ENCODE measurements around the gene DNAJC7.
"Not testable (repeated sequence)": the region's sequence is repeated elsewhere in the genome, so short reads cannot be mapped to it uniquely, and the experiment has no call there.

The DNAJC7 gene

DNA sequence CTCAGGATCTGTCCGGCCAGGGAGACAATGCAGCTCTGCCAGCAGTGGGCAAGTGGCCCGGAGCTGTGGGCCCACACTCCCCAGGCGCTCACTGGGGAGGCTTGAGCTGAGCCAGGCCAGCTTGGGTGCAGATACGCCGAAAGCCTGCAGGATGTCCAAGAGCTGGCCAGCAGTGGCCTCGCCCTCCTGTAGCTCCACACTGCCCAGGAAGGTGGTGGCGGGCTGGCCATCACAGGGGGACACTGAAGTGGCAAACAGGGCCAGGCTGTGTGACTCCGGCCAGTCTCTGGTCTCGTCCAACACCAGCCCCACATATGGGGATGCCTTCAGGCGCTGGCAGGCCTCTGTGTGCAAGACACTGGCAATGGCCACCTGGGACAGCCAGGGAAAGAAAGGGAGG is 23.6 kb upstream of the DNAJC7 start:
- no peak for DNase-seq (ENCODE audit: low read depth)

DNA sequence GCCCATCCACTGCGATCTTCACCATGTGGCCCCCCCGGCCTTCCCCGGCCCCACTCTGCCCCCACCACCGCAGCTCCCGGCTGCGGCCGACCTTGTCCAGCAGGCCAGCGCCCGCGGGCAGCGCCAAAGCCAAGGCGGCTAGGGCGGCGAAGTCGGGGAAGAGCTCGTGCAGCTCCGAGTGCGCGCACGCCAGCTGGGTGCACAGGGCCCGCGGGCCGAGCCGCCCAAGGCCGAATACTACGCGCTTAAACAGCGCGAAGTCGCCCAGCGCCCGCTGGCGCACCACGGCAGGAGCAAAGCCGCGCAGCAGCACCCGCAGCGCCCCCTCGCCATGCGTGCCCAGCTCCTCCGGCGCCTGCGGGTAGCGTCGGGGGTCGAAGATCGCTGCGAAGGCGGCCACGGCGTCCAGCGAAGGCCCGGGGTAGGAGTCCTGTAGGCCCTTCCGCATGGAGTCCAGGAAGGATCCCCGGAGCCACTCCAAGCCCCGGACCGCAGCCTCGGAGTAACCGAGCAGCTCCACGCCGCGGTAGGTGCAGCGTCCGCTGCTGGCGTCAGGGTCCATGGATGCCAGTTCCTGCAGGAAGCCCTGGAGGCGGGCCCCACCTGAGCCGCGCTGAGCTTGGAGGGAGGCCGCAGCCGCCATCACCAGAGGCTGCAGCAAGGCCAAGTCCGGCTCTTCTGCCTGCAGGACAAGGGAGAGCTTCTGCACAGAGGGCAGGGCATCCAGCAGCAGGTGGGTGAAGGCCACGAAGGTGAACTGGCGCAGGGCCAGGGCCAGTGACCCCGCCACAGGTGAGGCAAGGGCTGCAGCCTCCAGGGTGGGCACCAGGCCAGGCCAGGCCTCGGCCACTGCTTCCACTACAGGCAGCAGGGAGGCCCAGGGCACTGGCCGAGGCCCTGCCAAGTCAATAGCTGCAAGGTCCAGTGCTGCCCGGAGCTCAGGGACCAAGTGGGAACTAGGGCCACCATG is 22.8 kb upstream of the DNAJC7 start:
- no peak for DNase-seq (ENCODE audit: low read depth)

DNA sequence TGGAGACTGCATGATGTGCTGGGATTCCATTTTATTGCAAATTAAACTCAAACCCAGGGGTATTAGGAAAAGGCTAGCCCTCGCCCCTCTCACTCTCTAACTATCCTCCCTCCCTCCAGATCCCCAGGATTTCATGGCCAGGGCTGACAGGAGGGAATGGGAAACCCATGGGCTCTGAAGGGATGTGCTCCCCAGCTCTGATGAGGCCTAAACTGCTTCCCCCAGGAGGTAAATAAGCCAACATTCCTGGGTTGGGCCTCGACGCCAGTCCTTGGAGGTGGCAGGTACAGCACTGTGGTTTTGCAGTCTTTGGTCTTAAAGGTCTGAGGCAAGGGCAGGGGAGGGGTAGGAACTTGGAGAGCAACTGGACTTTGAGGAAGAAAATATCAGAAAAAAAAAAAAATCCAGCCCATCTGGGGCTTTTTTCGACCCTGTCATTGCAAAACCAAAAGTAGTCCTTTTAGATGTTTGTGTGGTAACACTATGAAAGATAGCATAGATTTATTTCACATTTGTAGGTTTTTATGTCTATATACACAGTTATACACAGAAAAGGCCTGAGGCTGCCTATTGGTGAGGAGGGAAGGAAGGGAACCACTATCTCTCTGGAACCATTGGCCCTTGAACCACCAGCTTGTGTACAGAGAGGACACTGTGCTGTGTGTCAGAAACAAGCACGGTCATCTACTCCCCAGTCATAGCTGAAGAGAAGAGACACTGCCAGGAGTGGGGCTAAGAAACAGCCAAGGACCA is 21.2 kb upstream of the DNAJC7 start:
- DNase-seq (ENCODE audit: low read depth) = no peak

DNA sequence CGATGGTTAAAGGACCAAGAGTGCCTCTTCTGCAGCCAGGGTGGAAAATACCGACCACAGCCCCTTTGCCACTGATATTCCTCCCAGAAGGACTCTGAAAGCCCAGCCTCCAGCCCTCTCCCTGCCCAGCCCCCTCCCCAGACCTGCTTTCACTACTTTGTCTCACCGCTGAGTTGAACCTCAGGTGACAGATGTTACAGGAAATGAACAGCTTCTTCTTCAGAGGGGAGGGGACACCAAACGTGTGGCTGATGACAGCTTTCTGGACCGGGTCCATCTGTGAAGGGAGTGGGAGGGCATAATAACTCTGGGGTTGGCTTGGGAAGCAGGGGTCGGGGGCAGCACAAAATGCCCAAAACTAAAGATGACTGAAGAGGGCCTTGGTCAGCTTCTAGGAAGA is 16.8 kb upstream of the DNAJC7 start:
- DNase-seq (ENCODE audit: low read depth) = no peak

DNA sequence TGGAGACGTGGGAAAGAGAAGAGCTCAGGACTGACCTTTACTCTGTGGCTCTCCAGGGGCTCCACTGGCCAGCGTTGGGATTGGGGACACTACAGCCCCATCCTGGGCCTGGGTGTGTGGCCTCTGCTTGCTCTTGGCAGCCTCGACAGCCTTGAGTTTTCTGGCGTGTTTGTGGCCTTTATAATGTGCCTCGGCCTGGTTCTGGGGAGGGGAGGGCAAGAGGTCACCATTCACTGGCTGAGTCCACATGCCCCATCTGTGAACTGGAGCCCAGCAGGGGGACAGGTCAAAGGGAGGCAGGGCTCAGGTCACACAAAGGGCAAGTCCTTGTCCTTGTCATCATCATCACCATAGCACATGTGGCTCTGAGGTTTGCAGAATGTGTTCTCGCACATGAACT is 14.3 kb upstream of the DNAJC7 start:
- DNase-seq (ENCODE audit: low read depth) = no peak

DNA sequence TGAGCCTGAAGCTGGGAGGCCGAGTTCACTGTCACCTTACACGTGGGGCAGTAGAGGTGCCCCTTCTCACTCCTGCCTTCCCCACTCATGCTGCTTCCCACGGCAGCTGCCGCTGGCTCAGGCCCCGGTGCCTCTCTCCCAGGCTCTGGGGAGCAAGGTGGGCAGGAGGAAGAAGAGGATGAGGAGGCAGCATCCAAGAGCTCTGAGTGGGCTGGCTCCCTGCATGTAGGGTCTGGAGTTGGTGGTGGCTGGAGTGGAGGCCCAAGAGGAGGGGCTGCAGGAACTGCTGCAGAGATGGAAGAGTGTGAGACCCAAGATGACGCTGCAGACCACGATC is 11.5 kb upstream of the DNAJC7 start:
- no peak for DNase-seq (ENCODE audit: low read depth)

DNA sequence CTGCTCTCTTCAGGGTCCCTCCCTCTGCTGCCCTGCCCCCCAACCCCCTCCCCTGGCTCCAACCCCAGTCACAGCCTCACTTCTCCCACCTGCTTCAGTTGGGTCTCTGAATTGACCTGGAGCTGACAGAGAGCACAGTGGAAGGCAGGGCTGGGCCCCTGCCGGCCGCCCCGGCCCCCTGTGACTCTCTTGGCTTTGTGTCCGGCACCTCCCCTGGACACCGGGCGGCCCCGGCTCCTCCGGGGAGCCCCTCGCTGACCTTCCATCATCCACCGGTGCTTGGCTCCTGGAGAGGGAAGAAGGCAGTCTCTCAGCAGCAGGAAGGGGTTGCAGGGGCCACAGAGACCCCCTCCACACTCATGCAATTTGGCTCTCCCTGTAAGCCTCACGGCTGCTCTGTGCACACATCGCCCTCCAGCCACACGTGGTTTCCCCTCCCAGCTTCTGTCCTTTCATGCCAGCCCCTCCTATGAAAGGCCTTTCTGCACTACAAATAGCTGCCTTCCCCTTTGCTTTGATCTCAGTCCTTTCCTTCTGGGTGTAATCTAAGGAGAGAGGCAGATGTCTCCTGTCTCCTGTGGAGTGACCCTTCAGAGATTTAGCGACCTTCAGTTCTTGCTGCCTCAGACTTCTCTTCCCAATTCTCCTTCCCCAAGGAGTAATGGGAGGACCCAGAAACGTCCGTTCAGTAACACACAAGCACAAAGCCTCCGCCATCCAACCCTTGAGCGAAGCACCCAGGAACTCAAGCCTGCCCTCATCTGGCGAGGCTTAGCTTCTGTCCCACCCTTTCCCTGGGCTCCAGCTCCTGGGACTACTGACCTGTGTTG is 10.9 kb upstream of the DNAJC7 start:
- DNase-seq (ENCODE audit: low read depth) = no peak

DNA sequence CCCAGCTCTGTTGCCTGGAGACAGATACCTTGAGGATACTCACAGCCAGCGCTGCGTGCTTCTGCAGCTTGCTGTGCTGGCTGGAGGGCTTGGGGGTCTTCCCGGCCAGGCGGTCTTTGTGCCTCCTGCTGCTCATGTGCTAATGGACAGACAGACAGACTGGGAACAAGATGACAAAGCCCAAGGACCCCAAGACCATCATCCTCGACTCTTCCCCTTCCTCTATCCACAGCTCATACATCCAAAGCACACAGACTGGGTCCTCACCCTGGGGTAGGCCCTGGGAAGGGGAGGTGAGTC is 10.3 kb upstream of the DNAJC7 start:
- DNase-seq (ENCODE audit: low read depth) = no peak

DNA sequence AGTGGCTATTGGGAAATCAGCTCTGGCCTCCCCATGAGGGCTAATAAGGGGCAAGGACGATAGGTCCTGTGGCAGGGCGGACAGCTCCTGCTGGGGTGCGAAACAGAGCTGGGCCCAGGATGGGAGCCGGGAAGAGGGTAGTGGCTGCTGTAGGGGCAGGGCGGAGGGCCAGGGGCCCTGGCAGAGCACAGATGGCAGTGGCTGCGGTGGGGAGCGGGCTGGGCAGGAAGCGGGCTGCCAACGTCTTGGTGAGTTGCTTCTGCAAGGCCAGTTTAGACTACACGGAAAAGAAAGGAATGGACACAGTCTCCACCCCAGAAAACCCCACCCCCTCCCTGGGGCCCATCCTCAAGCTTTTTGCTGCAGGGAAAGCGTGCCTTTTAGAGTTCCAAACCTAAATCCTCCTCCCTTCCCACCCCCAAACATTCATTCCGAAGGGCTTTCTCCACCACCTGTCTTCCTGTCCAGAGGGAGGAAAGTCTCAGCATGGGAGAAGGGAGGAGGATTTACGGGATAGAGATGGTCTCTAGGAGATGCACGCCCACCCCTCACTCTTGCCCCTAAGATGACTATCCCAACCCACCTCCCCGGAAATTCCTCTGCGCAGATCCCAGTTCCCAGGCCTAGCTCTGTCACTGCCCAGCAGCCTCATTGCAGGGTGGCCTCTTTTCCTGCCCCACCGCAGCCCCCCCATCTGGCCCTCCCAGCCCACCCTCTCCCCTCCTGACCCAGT is 9.8 kb upstream of the DNAJC7 start:
- no peak for DNase-seq (ENCODE audit: low read depth)

DNA sequence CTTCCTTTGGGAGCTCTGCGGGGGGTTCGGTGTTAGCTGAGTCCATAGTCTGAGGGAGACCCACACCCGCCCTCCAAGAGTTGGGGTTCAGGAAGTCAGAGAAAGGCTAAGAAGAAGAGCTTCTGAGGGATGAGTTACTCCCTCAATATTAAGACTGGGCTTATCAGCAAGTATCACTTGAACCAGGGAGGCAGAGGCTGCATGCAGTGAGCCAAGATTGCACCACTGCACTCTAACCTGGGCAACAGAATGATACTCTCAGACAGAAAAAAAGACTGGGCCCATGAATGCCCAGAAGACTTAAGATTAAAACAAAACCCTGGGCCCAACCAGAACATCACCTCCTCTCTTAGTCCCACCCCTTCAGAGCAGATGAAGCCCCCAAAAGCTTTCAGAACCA is 8.7 kb upstream of the DNAJC7 start:
- DNase-seq (ENCODE audit: low read depth) = no peak

DNA sequence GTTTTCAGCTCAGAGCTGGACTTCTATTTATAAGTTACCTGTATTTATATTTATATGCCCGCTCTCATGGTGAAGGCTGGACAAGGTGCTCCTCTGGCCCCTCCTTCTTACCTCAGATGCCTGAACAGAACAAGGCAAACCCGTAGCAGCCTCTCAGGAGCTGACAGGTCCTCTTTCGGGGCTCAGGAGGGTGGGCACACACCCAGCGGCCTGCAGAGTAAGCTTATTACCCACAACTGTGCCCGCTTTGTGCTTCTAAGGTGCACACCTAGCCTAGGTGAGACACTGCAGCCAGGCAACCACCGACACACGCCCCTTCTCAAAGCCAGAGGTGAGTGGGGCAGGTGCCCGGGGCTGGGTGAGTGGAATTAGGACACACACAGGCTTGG is 7.9 kb upstream of the DNAJC7 start:
- no peak for DNase-seq (ENCODE audit: low read depth)

DNA sequence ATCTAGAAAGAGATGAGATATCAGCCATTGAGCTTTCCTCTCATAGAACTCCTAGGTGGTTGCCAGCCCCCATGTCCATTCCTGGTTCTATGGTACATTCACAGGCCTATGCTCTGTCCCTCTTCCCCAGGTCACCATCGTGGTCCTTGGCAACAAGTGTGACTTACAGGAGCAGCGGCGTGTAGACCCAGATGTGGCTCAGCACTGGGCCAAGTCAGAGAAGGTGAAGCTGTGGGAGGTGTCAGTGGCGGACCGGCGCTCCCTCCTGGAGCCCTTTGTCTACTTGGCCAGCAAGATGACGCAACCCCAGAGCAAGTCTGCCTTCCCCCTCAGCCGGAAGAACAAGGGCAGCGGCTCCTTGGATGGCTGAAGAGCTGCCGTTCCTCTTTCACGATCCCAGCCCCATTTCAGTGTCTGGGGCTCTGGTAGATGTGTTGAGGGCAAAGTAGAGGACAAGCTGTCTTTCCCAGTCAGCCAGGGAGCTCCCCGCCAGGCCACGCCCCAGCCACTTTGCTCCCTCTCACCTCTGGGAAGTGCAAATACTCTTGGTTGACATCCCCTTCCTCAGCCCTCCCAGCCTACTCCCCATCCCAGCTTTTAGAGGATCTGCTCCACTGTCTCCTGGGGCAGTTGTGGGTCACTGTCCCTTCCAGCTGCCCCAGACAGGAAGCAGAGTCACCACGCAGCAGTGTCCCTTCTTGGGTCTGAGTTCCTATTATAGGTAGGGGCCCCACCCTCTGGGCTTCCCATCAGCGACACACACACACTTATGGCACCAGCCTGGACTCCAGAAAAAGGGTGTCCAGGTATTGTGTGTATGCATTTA is 6.5 kb upstream of the DNAJC7 start:
- no peak for DNase-seq (ENCODE audit: low read depth)

DNA sequence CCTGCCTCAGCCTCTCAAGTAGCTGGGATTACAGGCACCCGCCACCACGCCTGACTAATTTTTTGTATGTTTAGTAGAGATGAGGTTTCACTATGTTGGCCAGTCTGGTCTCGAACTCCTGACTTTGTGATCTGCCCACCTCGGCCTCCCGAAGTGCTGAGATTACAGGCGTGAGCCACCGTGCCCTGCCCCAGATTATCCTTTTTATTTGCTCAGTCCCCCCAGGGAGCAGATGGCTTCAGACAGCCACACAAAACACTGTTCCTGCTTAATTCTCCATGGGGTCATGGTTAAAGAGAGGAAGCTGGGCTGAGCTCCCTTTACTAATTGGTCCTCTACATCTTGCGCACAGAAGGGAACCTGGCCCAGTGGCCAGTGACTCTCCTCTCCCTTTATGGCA is 3.6 kb upstream of the DNAJC7 start:
- DNase-seq (ENCODE audit: low read depth) = not testable (repeated sequence)

DNA sequence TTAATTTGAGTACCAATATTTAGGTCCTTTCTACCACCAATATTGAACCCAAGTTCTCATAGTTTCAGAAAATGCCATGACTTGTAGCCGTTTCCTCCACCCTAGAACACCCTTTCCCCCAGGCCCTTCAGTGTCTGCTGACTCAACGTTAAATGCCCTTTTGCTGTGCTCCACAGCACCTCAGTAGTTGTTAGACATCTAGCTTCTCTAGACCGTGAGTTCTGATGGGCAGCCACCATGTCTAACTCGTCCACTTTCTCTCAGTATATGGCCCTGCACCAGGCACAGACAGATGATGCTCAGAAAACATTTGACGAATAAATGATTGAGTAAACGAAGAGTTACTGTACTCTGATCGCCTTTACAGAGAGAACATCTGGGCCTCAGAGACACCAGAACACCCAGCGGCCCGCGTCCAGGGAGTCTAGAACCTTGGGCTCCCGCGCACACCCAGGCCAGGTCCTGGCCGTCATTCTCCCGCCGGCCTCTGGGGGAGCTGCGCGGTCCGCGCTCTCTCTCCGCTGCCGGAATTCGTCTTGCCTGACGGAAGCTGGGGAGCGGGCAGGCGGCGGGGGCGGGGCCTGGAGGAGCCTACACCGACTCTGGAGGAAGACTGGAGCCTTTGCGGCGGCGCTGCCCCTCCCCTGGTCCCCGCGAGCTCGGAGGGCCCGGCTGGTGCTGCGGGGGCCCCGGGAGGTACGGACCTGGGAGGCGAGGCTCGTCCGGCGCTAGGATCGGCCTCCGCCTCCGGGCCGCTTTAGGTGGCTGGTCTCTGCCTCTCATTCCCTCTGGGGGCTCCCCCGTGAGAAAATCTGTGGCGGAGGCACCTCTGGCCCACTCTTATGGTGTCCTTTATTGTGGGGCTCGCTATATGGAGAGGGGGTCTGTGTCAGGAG is 2.5 kb upstream of the DNAJC7 start, which contains the start of gene NKIRAS2:
NKIRAS2 (plus strand) TSS at position 582 of the 896 bp plus-strand sequence. CDS start 1,488 bp downstream, outside the sequence.
- peak; percentile 85 for DNase-seq (ENCODE audit: low read depth)

DNA sequence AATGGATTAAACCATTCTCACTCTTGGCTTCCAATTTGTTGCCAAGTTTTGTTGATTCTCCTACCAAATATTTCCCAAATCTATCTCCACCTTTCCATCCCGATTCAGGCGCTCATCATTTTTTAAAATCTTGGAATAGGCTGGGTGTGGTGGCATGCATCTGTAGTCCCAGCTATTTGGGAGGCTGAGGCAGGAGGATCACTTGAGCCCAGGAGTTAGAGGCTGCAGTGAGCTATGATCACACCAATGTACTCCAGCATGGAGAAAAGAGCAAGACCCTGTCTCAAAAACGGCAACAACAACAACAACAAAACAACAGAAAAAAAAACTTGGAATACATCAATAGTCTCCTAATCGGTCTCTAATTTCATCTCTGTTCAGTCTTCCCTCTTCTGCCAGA is 1.7 kb upstream of the DNAJC7 start:
- no peak for DNase-seq (ENCODE audit: low read depth)

DNA sequence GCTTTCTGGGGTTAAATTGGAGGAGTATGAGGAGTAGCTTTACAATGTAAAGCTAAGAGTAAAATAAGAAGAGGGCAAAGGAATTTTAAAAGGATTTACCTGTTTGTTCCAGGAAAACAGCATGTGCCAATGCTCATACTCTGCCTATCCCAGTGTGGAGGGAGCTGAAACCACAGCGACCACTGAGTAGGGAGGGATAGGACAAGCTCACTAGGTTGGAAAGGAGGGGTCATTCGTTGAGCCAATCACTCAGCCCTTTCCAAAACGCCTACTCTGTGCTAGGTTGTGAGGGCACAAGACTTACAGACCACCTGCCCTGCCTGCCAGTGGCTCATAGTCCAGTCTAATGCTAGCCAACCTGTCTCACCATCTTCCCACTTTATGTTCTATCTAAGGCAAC is 1.1 kb upstream of the DNAJC7 start:
- no peak for DNase-seq (ENCODE audit: low read depth)

DNA sequence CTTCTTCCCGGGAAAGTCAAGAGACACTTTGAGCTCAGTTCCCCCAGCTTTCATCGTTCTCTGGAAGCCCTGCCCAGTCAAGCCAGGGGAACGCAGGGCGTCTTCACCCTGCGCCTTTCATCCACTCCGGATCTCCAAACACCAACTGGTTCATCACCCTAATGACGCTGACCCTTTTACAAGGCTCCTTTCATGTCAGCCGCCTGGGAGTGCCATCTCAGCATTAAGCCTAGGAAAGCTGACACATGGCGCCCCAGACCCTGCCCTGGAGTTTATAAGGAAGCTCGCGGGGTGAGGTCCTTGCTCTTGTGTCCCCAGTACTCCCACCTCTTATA is 594 bp upstream of the DNAJC7 start:
- DNase-seq (ENCODE audit: low read depth) = no peak

DNA sequence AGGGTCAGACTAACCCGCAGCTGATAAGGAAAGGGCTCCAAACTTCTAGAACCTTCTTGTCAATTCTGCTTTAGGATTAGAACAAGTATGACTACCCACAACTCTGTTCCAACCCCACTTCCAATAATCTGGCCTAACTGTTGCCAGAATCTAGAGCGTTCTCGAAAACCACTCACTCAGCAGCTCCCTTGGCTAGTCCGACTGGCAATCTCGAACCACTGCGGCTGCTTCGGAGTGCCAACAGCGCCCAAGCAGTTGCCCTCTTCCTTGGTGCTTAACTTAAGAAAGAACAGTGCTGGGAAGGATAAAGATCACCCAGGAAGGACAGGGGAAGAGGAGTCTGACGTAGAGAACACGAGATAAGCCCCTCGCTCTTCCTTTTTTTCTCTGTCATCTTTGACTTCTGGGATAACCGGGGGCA is 818 bp downstream of the DNAJC7 start:
- no peak for DNase-seq (ENCODE audit: low read depth)

DNA sequence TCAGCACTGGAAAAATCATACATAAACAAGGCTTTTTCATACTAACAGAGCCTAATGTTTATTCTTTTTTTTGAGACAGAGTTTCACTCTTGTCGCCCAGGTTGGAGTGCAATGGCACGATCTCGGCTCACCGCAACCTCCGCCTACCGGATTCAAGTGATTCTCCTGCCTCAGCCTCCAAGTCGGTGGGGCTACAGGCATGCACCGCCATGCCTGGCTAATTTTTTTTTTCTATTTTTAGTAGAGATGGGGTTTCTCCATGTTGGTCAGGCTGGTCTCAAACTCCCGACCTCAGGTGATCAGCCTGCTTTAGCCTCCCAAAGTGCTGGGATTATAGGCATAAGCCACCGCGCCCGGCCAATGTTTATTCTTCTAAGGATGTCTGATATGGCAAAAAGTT is 3.5 kb downstream of the DNAJC7 start:
- not testable (repeated sequence) for DNase-seq (ENCODE audit: low read depth)

DNA sequence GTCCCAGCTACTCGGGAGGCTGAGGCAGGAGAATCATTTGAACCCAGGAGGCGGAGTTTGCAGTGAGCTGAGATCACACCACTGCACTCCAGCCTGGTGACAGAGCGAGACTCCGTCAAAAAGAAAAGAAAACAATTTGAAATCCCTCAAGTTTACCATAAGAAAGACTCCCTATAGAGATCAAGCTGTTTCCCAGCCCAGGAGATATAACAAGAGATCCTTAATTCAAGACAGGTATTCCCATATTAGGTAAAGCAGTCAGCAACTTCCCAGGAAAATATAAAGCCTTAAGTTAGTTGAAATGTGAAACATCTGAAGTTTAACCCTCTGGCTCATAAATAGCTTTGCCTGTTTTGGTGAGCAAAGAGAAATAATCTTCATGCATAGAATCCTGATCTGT is 4.9 kb downstream of the DNAJC7 start:
- DNase-seq (ENCODE audit: low read depth) = not testable (repeated sequence)
